H1 (cell line): ENCODE data around the gene ASB3. TPM values are rescaled to one million over a fixed set of nuclear protein-coding genes. Genes with fewer than 3 reads are reported as not detected.
A peak's percentile ranks its signal among the peaks of the same experiment; 100 is the strongest.

Experiments
- ATF2 ChIP-seq: IDR thresholded peaks from 2 replicates; pipeline ENCODE4 v1.6.1; 2012; ENCODE audit warnings: low read length, inconsistent platforms
- CHD2 ChIP-seq: IDR thresholded peaks from 2 replicates; pipeline ENCODE4 v1.6.1; 2012; ENCODE audit warnings: low read length, improper control_type of control experiment
- EGR1 ChIP-seq: IDR thresholded peaks from 2 replicates; pipeline ENCODE4 v1.6.1; 2011; ENCODE audit warnings: low read depth, low read length, borderline replicate concordance
- RNF2 ChIP-seq: fragments of 200-900, 300-1000 bp; sonication (generic); IDR thresholded peaks from 2 replicates; pipeline ENCODE4 v1.7.1; 2016; ENCODE audit warnings: borderline replicate concordance, low read depth, mild to moderate bottlenecking, antibody characterized with exemption, low read length; ENCODE audit not compliant: poor library complexity, severe bottlenecking; ENCODE audit errors: missing control alignments
- SP4 ChIP-seq: IDR thresholded peaks from 2 replicates; pipeline ENCODE4 v1.6.1; 2012; ENCODE audit warnings: low read length, inconsistent platforms
- TAF1 ChIP-seq: IDR thresholded peaks from 2 replicates; pipeline ENCODE4 v1.6.1; 2011; ENCODE audit warnings: mild to moderate bottlenecking, low read depth, low read length
- TEAD4 ChIP-seq: IDR thresholded peaks from 2 replicates; pipeline ENCODE4 v1.6.1; 2012; ENCODE audit warnings: low read depth, low read length, inconsistent platforms, mixed read lengths
- polyA plus RNA-seq, 7 experiments: library from polyadenylated mRNA; depleted of rRNA in 3 of 7; stranded (reverse) in 5 of 7; unstranded in 2 of 7; fragments of >200 nt in 5 of 7; fragments of 200-250 nt in 2 of 7; gene quantifications; 1 replicate in 5 of 7; 2 replicates in 1 of 7; 4 replicates in 1 of 7; pipeline versions ENCODE4 v1.2.1 to v1.2.3, GENCODE V29; 2011 to 2013; ENCODE audit warnings: missing spikeins in 2 of 7, mixed read lengths in 2 of 7
- total RNA-seq: library from RNA; stranded (reverse); fragmentation: NEBNext Ultra II Directional; extraction: Animal tissue kit (Norgen Biotek cat#: 25700); gene quantifications from 2 replicates; pipeline ENCODE4 v1.2.1, GENCODE V29; 2021
- TF ChIP-seq, protein P1 (sequence below): fragments of 300-600 bp; sonication (generic); IDR thresholded peaks from 2 replicates; pipeline ENCODE4 v1.7.1; 2012; ENCODE audit warnings: low read length, moderate library complexity, mild to moderate bottlenecking, inconsistent platforms; ENCODE audit not compliant: insufficient replicate concordance

The ASB3 gene
- total and polyA plus RNA-seq, 2 of the 8 experiments (the other 6 are each of a cell fraction or from before 2014, with no cell fraction given): 22.6 to 25.4 TPM

- TF ChIP-seq, protein P1, sequence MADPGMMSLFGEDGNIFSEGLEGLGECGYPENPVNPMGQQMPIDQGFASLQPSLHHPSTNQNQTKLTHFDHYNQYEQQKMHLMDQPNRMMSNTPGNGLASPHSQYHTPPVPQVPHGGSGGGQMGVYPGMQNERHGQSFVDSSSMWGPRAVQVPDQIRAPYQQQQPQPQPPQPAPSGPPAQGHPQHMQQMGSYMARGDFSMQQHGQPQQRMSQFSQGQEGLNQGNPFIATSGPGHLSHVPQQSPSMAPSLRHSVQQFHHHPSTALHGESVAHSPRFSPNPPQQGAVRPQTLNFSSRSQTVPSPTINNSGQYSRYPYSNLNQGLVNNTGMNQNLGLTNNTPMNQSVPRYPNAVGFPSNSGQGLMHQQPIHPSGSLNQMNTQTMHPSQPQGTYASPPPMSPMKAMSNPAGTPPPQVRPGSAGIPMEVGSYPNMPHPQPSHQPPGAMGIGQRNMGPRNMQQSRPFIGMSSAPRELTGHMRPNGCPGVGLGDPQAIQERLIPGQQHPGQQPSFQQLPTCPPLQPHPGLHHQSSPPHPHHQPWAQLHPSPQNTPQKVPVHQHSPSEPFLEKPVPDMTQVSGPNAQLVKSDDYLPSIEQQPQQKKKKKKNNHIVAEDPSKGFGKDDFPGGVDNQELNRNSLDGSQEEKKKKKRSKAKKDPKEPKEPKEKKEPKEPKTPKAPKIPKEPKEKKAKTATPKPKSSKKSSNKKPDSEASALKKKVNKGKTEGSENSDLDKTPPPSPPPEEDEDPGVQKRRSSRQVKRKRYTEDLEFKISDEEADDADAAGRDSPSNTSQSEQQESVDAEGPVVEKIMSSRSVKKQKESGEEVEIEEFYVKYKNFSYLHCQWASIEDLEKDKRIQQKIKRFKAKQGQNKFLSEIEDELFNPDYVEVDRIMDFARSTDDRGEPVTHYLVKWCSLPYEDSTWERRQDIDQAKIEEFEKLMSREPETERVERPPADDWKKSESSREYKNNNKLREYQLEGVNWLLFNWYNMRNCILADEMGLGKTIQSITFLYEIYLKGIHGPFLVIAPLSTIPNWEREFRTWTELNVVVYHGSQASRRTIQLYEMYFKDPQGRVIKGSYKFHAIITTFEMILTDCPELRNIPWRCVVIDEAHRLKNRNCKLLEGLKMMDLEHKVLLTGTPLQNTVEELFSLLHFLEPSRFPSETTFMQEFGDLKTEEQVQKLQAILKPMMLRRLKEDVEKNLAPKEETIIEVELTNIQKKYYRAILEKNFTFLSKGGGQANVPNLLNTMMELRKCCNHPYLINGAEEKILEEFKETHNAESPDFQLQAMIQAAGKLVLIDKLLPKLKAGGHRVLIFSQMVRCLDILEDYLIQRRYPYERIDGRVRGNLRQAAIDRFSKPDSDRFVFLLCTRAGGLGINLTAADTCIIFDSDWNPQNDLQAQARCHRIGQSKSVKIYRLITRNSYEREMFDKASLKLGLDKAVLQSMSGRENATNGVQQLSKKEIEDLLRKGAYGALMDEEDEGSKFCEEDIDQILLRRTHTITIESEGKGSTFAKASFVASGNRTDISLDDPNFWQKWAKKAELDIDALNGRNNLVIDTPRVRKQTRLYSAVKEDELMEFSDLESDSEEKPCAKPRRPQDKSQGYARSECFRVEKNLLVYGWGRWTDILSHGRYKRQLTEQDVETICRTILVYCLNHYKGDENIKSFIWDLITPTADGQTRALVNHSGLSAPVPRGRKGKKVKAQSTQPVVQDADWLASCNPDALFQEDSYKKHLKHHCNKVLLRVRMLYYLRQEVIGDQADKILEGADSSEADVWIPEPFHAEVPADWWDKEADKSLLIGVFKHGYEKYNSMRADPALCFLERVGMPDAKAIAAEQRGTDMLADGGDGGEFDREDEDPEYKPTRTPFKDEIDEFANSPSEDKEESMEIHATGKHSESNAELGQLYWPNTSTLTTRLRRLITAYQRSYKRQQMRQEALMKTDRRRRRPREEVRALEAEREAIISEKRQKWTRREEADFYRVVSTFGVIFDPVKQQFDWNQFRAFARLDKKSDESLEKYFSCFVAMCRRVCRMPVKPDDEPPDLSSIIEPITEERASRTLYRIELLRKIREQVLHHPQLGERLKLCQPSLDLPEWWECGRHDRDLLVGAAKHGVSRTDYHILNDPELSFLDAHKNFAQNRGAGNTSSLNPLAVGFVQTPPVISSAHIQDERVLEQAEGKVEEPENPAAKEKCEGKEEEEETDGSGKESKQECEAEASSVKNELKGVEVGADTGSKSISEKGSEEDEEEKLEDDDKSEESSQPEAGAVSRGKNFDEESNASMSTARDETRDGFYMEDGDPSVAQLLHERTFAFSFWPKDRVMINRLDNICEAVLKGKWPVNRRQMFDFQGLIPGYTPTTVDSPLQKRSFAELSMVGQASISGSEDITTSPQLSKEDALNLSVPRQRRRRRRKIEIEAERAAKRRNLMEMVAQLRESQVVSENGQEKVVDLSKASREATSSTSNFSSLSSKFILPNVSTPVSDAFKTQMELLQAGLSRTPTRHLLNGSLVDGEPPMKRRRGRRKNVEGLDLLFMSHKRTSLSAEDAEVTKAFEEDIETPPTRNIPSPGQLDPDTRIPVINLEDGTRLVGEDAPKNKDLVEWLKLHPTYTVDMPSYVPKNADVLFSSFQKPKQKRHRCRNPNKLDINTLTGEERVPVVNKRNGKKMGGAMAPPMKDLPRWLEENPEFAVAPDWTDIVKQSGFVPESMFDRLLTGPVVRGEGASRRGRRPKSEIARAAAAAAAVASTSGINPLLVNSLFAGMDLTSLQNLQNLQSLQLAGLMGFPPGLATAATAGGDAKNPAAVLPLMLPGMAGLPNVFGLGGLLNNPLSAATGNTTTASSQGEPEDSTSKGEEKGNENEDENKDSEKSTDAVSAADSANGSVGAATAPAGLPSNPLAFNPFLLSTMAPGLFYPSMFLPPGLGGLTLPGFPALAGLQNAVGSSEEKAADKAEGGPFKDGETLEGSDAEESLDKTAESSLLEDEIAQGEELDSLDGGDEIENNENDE: no peak
- TF ChIP-seq SP4 (no peak), EGR1 (peak; percentile 23; the same call in 1 of the 2 replicates), ATF2 (no peak; the same call in 1 of the 2 replicates), CHD2 (peak; percentile 53), RNF2 (no peak), TEAD4 (no peak), TAF1 (peak; percentile 94)
These were observed at the start of gene ASB3, which contains the start of gene ERLEC1 (continued) for GRCh38 chr2:53786705-53787613.
